Astrocyte of the cerebellum (primary cell): Measurements from ENCODE around the gene IFNL1.

ENCODE experiments used
- DNase-seq: peaks from one replicate; pipeline ENCODE4 v3.0.0-alpha.2; 2011; ENCODE audit warnings: low read depth
- H3K4me3 ChIP-seq: 2 replicates; pipeline ENCODE4 v1.5.1; 2011; ENCODE audit warnings: mild to moderate bottlenecking, low read depth, low read length, moderate library complexity
- CTCF ChIP-seq: IDR thresholded peaks from 2 replicates; pipeline ENCODE4 v1.5.1; 2012; ENCODE audit warnings: low read length, low read depth, moderate library complexity, mild to moderate bottlenecking; ENCODE audit errors: missing control alignments
- in situ Hi-C: cut with HindIII; loops from 2 replicates; pipeline ENCODE4 v1.10.0; 2017; ENCODE audit warnings: low sequenced_read_pairs

The IFNL1 gene

GRCh38 chr19:39321832-39322176, 25.6 kb downstream of the IFNL1 start:
- no peak overlapping the region for H3K4me3 ChIP-seq
- TF ChIP-seq CTCF = no peak
- no peak for DNase-seq
- in situ Hi-C loops = no loop called here

- in situ Hi-C loops = no loop called here
- no peak overlapping the region for H3K4me3 ChIP-seq
- no peak for DNase-seq
- no peak for TF ChIP-seq CTCF
Measured at GRCh38 chr19:39324242-39324842, 28.1 kb downstream of the IFNL1 start.

- H3K4me3 ChIP-seq = no peak overlapping the region
- TF ChIP-seq CTCF = no peak
- in situ Hi-C loops = no loop called here
- DNase-seq = no peak
Measured at GRCh38 chr19:39325778-39326665, 29.8 kb downstream of the IFNL1 start.

GRCh38 chr19:39327363-39328045, 31.3 kb downstream of the IFNL1 start:
- in situ Hi-C loops = no loop called here
- TF ChIP-seq CTCF = no peak
- DNase-seq = no peak
- no peak overlapping the region for H3K4me3 ChIP-seq

GRCh38 chr19:39328046-39328705, 32.0 kb downstream of the IFNL1 start:
- peak; percentile 96 for TF ChIP-seq CTCF
- H3K4me3 ChIP-seq = no peak overlapping the region
- peak; percentile 42 for DNase-seq
- in situ Hi-C loops = no loop called here

GRCh38 chr19:39329948-39330347, 33.7 kb downstream of the IFNL1 start:
- no peak for TF ChIP-seq CTCF

More at GRCh38 chr19:39329948-39330347, 33.7 kb downstream of the IFNL1 start:
- in situ Hi-C loops = no loop called here
- no peak overlapping the region for H3K4me3 ChIP-seq
- DNase-seq = no peak
